T-helper 2 cell treated with Interferon-gamma antibody and Interleukin-4, amounts not matched to agents 5 μg/mL and 100 μg/mL, for 36 hours (primary cell): Measurements from ENCODE around the gene TTLL3.
"Not testable (repeated sequence)": the region's sequence is repeated elsewhere in the genome, so short reads cannot be mapped to it uniquely, and the experiment has no call there.

Experiments
- DNase-seq: peaks from one replicate; pipeline ENCODE4 v3.0.0; 2021; ENCODE audit warnings: low spot score
- H3K27ac Mint-ChIP-seq: one replicate; pipeline ENCODE4 v1.8.0; 2021; ENCODE audit warnings: mild to moderate bottlenecking, mixed read lengths
- H3K27me3 Mint-ChIP-seq: one replicate; pipeline ENCODE4 v1.8.0; 2021; ENCODE audit warnings: low read depth, mixed read lengths
- H3K36me3 Mint-ChIP-seq: one replicate; pipeline ENCODE4 v1.8.0; 2021; ENCODE audit warnings: low read depth, mixed read lengths
- H3K4me1 Mint-ChIP-seq: one replicate; pipeline ENCODE4 v1.8.0; 2021; ENCODE audit warnings: low read depth, mixed read lengths
- H3K4me3 Mint-ChIP-seq: one replicate; pipeline ENCODE4 v1.8.0; 2022; ENCODE audit warnings: mild to moderate bottlenecking, moderate library complexity, mixed read lengths
- H3K9me3 Mint-ChIP-seq: one replicate; pipeline ENCODE4 v1.8.0; 2021; ENCODE audit warnings: mixed read lengths

The TTLL3 gene

GRCh38 chr3:9809615-9810432 is at the start of gene TTLL3:
TTLL3 (plus strand) TSS chr3:9810262; CDS start chr3:9810662, 400 bp downstream.
- H3K4me3 Mint-ChIP-seq = peak within 1 kb of the TSS; percentile 86
- peaks cover 52% of the 10 kb centered on the region for H3K36me3 Mint-ChIP-seq
- peaks cover 28% of the 10 kb centered on the region for H3K4me1 Mint-ChIP-seq
- peak; percentile 10 for DNase-seq
- H3K9me3 Mint-ChIP-seq = no peaks in the 10 kb centered on the region
- peak within 1 kb of the TSS; percentile 94 for H3K27ac Mint-ChIP-seq
- no peaks in the 10 kb centered on the region for H3K27me3 Mint-ChIP-seq

- peaks cover 2% of the 10 kb centered on the region for H3K4me1 Mint-ChIP-seq
- H3K36me3 Mint-ChIP-seq = peaks cover 60% of the 10 kb centered on the region
- H3K9me3 Mint-ChIP-seq = no peaks in the 10 kb centered on the region
- H3K4me3 Mint-ChIP-seq = no peak overlapping the region
- no peak for DNase-seq
- no peaks in the 10 kb centered on the region for H3K27me3 Mint-ChIP-seq
- no peak overlapping the region for H3K27ac Mint-ChIP-seq
Observed at GRCh38 chr3:9760779-9761505, 49.1 kb upstream of the TTLL3 start.

GRCh38 chr3:9761919-9762318 is 48.1 kb upstream of the TTLL3 start:
- Mint-ChIP-seq H3K4me1 (peaks cover 2% of the 10 kb centered on the region), H3K9me3 (no peaks in the 10 kb centered on the region), H3K4me3 (no peak overlapping the region), H3K36me3 (peaks cover 58% of the 10 kb centered on the region), H3K27ac (no peak overlapping the region), H3K27me3 (no peaks in the 10 kb centered on the region)
- DNase-seq = no peak

GRCh38 chr3:9762871-9763270 is 47.2 kb upstream of the TTLL3 start:
- no peaks in the 10 kb centered on the region for H3K27me3 Mint-ChIP-seq
- H3K4me1 Mint-ChIP-seq = peaks cover 7% of the 10 kb centered on the region
- H3K36me3 Mint-ChIP-seq = peaks cover 56% of the 10 kb centered on the region
- H3K9me3 Mint-ChIP-seq = no peaks in the 10 kb centered on the region
- DNase-seq = no peak
- H3K27ac Mint-ChIP-seq = no peak overlapping the region
- H3K4me3 Mint-ChIP-seq = no peak overlapping the region

- Mint-ChIP-seq H3K27ac (no peak overlapping the region), H3K36me3 (peaks cover 37% of the 10 kb centered on the region), H3K4me1 (peaks cover 22% of the 10 kb centered on the region), H3K27me3 (no peaks in the 10 kb centered on the region), H3K9me3 (no peaks in the 10 kb centered on the region), H3K4me3 (no peak overlapping the region)
- no peak for DNase-seq
Observed at GRCh38 chr3:9765865-9766264, 44.2 kb upstream of the TTLL3 start.

- Mint-ChIP-seq H3K4me1 (peaks cover 22% of the 10 kb centered on the region), H3K27ac (peak overlapping the region; percentile 13), H3K27me3 (no peaks in the 10 kb centered on the region), H3K9me3 (no peaks in the 10 kb centered on the region), H3K4me3 (peak overlapping the region; percentile 82), H3K36me3 (peaks cover 26% of the 10 kb centered on the region)
- DNase-seq = no peak
Observed at GRCh38 chr3:9767418-9767817, 42.6 kb upstream of the TTLL3 start.

GRCh38 chr3:9768141-9768775 is 41.8 kb upstream of the TTLL3 start:
- Mint-ChIP-seq H3K27me3 (no peaks in the 10 kb centered on the region), H3K36me3 (peaks cover 20% of the 10 kb centered on the region), H3K27ac (peak overlapping the region; percentile 58), H3K9me3 (no peaks in the 10 kb centered on the region), H3K4me1 (peaks cover 22% of the 10 kb centered on the region), H3K4me3 (peak overlapping the region; percentile 82)
- no peak for DNase-seq

GRCh38 chr3:9769012-9769411 is 41.0 kb upstream of the TTLL3 start:
- Mint-ChIP-seq H3K4me3 (peak overlapping the region; percentile 82), H3K4me1 (peaks cover 22% of the 10 kb centered on the region), H3K36me3 (peaks cover 20% of the 10 kb centered on the region), H3K27ac (peak overlapping the region; percentile 71), H3K27me3 (no peaks in the 10 kb centered on the region), H3K9me3 (no peaks in the 10 kb centered on the region)
- no peak for DNase-seq

- Mint-ChIP-seq H3K4me3 (peak within 1 kb of the TSS; percentile 83), H3K9me3 (no peaks in the 10 kb centered on the region), H3K27ac (peak within 1 kb of the TSS; percentile 85), H3K27me3 (no peaks in the 10 kb centered on the region), H3K36me3 (peaks cover 20% of the 10 kb centered on the region), H3K4me1 (peaks cover 22% of the 10 kb centered on the region)
- peak; percentile 79 for DNase-seq
Observed at GRCh38 chr3:9769426-9770275, 40.4 kb upstream of the TTLL3 start, which contains the start of gene CAMK1. CAMK1 (minus strand) TSS chr3:9769947; CDS start chr3:9767749, 2,198 bp downstream.

- Mint-ChIP-seq H3K4me1 (peaks cover 21% of the 10 kb centered on the region), H3K27me3 (no peaks in the 10 kb centered on the region), H3K4me3 (peak overlapping the region; percentile 83), H3K27ac (peak overlapping the region; percentile 85), H3K36me3 (peaks cover 16% of the 10 kb centered on the region), H3K9me3 (no peaks in the 10 kb centered on the region)
- no peak for DNase-seq
Observed at GRCh38 chr3:9770276-9770812, 39.7 kb upstream of the TTLL3 start.

GRCh38 chr3:9771007-9771406 is 39.1 kb upstream of the TTLL3 start:
- Mint-ChIP-seq H3K4me3 (peak overlapping the region; percentile 83), H3K4me1 (peaks cover 24% of the 10 kb centered on the region), H3K36me3 (peaks cover 11% of the 10 kb centered on the region), H3K27ac (peak overlapping the region; percentile 85)
- not testable (repeated sequence) for H3K9me3 Mint-ChIP-seq, DNase-seq, H3K27me3 Mint-ChIP-seq

GRCh38 chr3:9776896-9777693 is 33.0 kb upstream of the TTLL3 start:
- peaks cover 49% of the 10 kb centered on the region for H3K4me1 Mint-ChIP-seq
- H3K4me3 Mint-ChIP-seq = no peak overlapping the region
- DNase-seq = no peak
- H3K27ac Mint-ChIP-seq = peak overlapping the region; percentile 74
- peaks cover 24% of the 10 kb centered on the region for H3K36me3 Mint-ChIP-seq
- H3K9me3 Mint-ChIP-seq = no peaks in the 10 kb centered on the region
- H3K27me3 Mint-ChIP-seq = no peaks in the 10 kb centered on the region
